Measurements from ENCODE around the gene RPL28.

DNA sequence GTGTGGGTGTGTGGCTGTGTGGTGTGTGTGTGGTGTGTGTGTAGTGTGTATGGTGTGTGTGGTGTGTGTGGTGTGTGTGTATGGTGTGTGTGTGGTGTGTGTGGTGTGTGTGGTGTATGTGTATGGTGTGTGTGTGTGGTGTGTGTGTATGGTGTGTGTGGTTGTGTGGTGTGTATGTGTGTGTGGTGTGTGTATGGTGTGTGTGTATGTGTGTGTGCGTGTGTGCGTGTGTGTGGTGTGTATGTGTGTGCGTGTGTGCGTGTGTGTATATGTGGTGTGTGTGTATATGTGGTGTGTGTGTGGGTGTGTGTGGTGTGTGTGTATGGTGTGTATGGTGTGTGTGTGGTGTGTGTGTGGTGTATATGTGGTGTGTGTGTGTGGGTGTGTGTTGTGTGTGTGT is 49.3 kb downstream of the RPL28 start:
- TF ChIP-seq ELF4 (IDR thresholded peaks at IDR 0.05) (no peak), LEF1 (IDR thresholded peaks at IDR 0.05; ENCODE audit: borderline replicate concordance) (no peak), SP1 (IDR thresholded peaks at IDR 0.05) (no peak), ARNT (IDR thresholded peaks at IDR 0.05) (no peak), SUZ12 (IDR thresholded peaks at IDR 0.05) (no peak), TARDBP (IDR thresholded peaks at IDR 0.05) (no peak), FOXA1 (IDR thresholded peaks at IDR 0.05) (no peak), FOXM1 (IDR thresholded peaks at IDR 0.05; ENCODE audit: borderline replicate concordance) (no peak), NFRKB (IDR thresholded peaks at IDR 0.05) (no peak), BHLHE40 (IDR thresholded peaks at IDR 0.05; ENCODE audit: borderline replicate concordance) (no peak), HDGF (IDR thresholded peaks at IDR 0.05; ENCODE audit: borderline replicate concordance) (no peak), ZNF384 (IDR thresholded peaks at IDR 0.05) (no peak), L3MBTL2 (conservative IDR thresholded peaks at IDR 0.05) (no peak)
- TF ChIP-seq, protein P1, sequence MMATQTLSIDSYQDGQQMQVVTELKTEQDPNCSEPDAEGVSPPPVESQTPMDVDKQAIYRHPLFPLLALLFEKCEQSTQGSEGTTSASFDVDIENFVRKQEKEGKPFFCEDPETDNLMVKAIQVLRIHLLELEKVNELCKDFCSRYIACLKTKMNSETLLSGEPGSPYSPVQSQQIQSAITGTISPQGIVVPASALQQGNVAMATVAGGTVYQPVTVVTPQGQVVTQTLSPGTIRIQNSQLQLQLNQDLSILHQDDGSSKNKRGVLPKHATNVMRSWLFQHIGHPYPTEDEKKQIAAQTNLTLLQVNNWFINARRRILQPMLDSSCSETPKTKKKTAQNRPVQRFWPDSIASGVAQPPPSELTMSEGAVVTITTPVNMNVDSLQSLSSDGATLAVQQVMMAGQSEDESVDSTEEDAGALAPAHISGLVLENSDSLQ (IDR thresholded peaks at IDR 0.05) = no peak

Data from HEK293T (cell line).